K562 (cell line): ENCODE measurements around the gene EPC2. TPM values are rescaled to one million over a fixed set of nuclear protein-coding genes. Genes with fewer than 3 reads are reported as not detected.

Experiments
- ATAC-seq: fragments of 200-7000 bp; cut with Tn5 transposase; 3 replicates; pipeline ENCODE4 v1.9.1; 2020; ENCODE audit warnings: moderate library complexity
- BruUV-seq: library from RNA; stranded (reverse); fragments of 400-500 nt; replicated peaks from 2 replicates; lab custom pipeline; 2021; lab: Mats Ljungman, UMichigan
- CTCF ChIA-PET: fragments of 300-600 bp; formaldehyde crosslinking; extraction: SDS; loops from one replicate; lab custom pipeline; 2021; ENCODE audit warnings: low intra/inter-chr PET ratio; lab: Yijun Ruan, JAX
- POLR2A ChIA-PET: fragments of 300-600, 350-650 bp; sonication (Branson Sonifier 250); formaldehyde crosslinking; extraction: SDS; loops from one replicate; lab custom pipeline; 2021; ENCODE audit warnings: antibody characterized with exemption, inconsistent platforms; lab: Yijun Ruan, JAX
- DNase-seq, 4 experiments: peaks; one replicate each; pipeline versions ENCODE4 v3.0.0 to v3.0.0-alpha.2; 2011 to 2018; ENCODE audit warnings: low spot score in 3 of 4, mixed read lengths in 3 of 4; ENCODE audit errors: extremely low read depth in 1 of 4
- FAIRE-seq: peaks from 2 replicates; lab custom pipeline; 2011; peaks lifted over from hg19 to GRCh38; lab: Jason Lieb, UNC
- H2AFZ ChIP-seq: 2 replicates; pipeline ENCODE4 v1.6.0; 2011; ENCODE audit warnings: low read depth, low read length, control low read depth, inconsistent platforms
- H3K27ac ChIP-seq: fragments of 200-600 bp; 3 replicates; pipeline ENCODE4 v1.8.0; 2011; ENCODE audit warnings: low read depth, mild to moderate bottlenecking, control low read depth, inconsistent platforms, low read length, moderate library complexity, mixed read lengths; ENCODE audit errors: extremely low read depth
- H3K27me3 ChIP-seq, 2 experiments: fragments of 300-600 bp in 1 of 2; 2 replicates in 1 of 2; 3 replicates in 1 of 2; pipeline versions ENCODE4 v1.6.0 to v1.8.0; 2011; ENCODE audit warnings: inconsistent platforms in 2 of 2, low read length in 2 of 2, mild to moderate bottlenecking in 1 of 2, mixed read lengths in 1 of 2, moderate library complexity in 1 of 2; ENCODE audit not compliant: control insufficient read depth in 2 of 2, insufficient read depth in 2 of 2
- H3K36me3 ChIP-seq: fragments of 300-600 bp; 3 replicates; pipeline ENCODE4 v1.8.0; 2011; ENCODE audit warnings: mild to moderate bottlenecking, low read length, inconsistent platforms; ENCODE audit not compliant: control insufficient read depth, insufficient read depth
- H3K4me1 ChIP-seq, 2 experiments: fragments of 200-600 bp in 1 of 2; replicated peaks in 1 of 2; 2 replicates in 1 of 2; 3 replicates in 1 of 2; pipeline versions ENCODE4 v1.5.1 to v1.8.0; 2011; ENCODE audit warnings: inconsistent platforms in 2 of 2, low read length in 2 of 2, mild to moderate bottlenecking in 1 of 2, mixed read lengths in 1 of 2, moderate library complexity in 1 of 2; ENCODE audit not compliant: control insufficient read depth in 2 of 2, insufficient read depth in 2 of 2
- H3K4me2 ChIP-seq: 2 replicates; pipeline ENCODE4 v1.6.1; 2011; ENCODE audit warnings: low read length, control low read depth, inconsistent platforms, mixed read lengths; ENCODE audit not compliant: insufficient read depth
- H3K4me3 ChIP-seq: fragments of 200-600 bp; sonication (generic), shearing (Covaris generic); 2 replicates; pipeline ENCODE4 v1.5.1; 2016; ENCODE audit warnings: control low read depth, inconsistent platforms
- H3K79me2 ChIP-seq: fragments of 200-600 bp; 3 replicates; pipeline ENCODE4 v1.8.0; 2011; ENCODE audit warnings: low read length, inconsistent platforms; ENCODE audit not compliant: control insufficient read depth, insufficient read depth
- H3K9ac ChIP-seq, 2 experiments: 2 replicates each; pipeline versions ENCODE4 v1.6.0 to v1.6.1; 2011; ENCODE audit warnings: low read depth in 2 of 2, low read length in 2 of 2, control low read depth in 1 of 2, inconsistent platforms in 1 of 2, mild to moderate bottlenecking in 1 of 2, mixed read lengths in 1 of 2; ENCODE audit not compliant: insufficient read depth in 1 of 2
- H3K9me1 ChIP-seq: one replicate; pipeline ENCODE4 v1.6.0; 2011; ENCODE audit warnings: inconsistent platforms, mild to moderate bottlenecking, low read length, moderate library complexity; ENCODE audit not compliant: control insufficient read depth, insufficient read depth
- H3K9me3 ChIP-seq: replicated peaks from 2 replicates; pipeline ENCODE4 v1.5.1; 2011; ENCODE audit warnings: low read depth, low read length, inconsistent platforms; ENCODE audit not compliant: control insufficient read depth, insufficient read depth
- H4K20me1 ChIP-seq: replicated peaks from 2 replicates; pipeline ENCODE4 v1.6.1; 2011; ENCODE audit warnings: low read length, inconsistent platforms, mixed read lengths; ENCODE audit not compliant: control insufficient read depth, insufficient read depth
- ATF4 ChIP-seq: fragments of 450-650 bp; formaldehyde crosslinking; IDR thresholded peaks from 2 replicates; pipeline ENCODE4 v1.4.0; 2022; ENCODE audit warnings: mild to moderate bottlenecking, moderate library complexity
- BCOR ChIP-seq: fragments of 450-650 bp; IDR thresholded peaks from 2 replicates; pipeline ENCODE4 v1.6.1; 2016
- CAMTA2 ChIP-seq: fragments of 250-450 bp; sonication (Bioruptor Pico); conservative IDR thresholded peaks from 2 replicates; pipeline ENCODE4 v1.5.1; 2022
- CEBPB ChIP-seq: fragments of 450-650 bp; IDR thresholded peaks from 2 replicates; pipeline ENCODE4 v1.6.1; 2016; ENCODE audit warnings: missing genetic modification characterization, missing compliant biosample characterization
- DIDO1 ChIP-seq: fragments of 450-650 bp; IDR thresholded peaks from 2 replicates; pipeline ENCODE4 v1.6.1; 2016; ENCODE audit warnings: low read depth, missing biosample characterization, missing genetic modification characterization
- DNMT1 ChIP-seq: fragments of 450-650 bp; IDR thresholded peaks from 2 replicates; pipeline ENCODE4 v1.6.1; 2016; ENCODE audit warnings: antibody characterized with exemption, mild to moderate bottlenecking
- ELF1 ChIP-seq: fragments of 200-800 bp; sonication (Bioruptor generic); IDR thresholded peaks from 2 replicates; pipeline ENCODE4 v1.6.1; 2016; ENCODE audit warnings: missing genetic modification characterization, missing compliant biosample characterization
- FOXK1 ChIP-seq: sonication (generic); formaldehyde crosslinking; IDR thresholded peaks from 2 replicates; pipeline ENCODE4 v1.8.0; 2022; ENCODE audit warnings: missing genetic modification reagents, mild to moderate bottlenecking, borderline replicate concordance
- FUS ChIP-seq: fragments of 200-400 bp; formaldehyde crosslinking; optimal IDR thresholded peaks from 2 replicates; pipeline ENCODE3; 2017; ENCODE audit warnings: low read depth, low read length
- HDAC6 ChIP-seq: IDR thresholded peaks from 2 replicates; pipeline ENCODE4 v1.6.1; 2012; ENCODE audit warnings: low read depth, mild to moderate bottlenecking, control low read depth, inconsistent platforms, low read length, moderate library complexity
- KHSRP ChIP-seq: fragments of 450-650 bp; IDR thresholded peaks from 2 replicates; pipeline ENCODE4 v1.6.1; 2017
- NKRF ChIP-seq: fragments of 450-650 bp; IDR thresholded peaks from 2 replicates; pipeline ENCODE4 v1.6.1; 2016; ENCODE audit warnings: borderline replicate concordance
- POU5F1 ChIP-seq: fragments of 150-350 bp; IDR thresholded peaks from 2 replicates; pipeline ENCODE4 v1.6.1; 2014; ENCODE audit warnings: borderline replicate concordance, low read length, low read depth, mild to moderate bottlenecking; ENCODE audit not compliant: partially characterized antibody
- RBFOX2 ChIP-seq: fragments of 200-400 bp; formaldehyde crosslinking; IDR thresholded peaks from 2 replicates; pipeline ENCODE4 v1.6.1; 2017; ENCODE audit warnings: low read depth, mild to moderate bottlenecking, low read length, moderate library complexity
- RBM39 ChIP-seq: fragments of 200-400 bp; formaldehyde crosslinking; optimal IDR thresholded peaks from 2 replicates; pipeline ENCODE3; 2018; ENCODE audit warnings: low read depth, low read length
- TAF7 ChIP-seq: fragments of 450-650 bp; IDR thresholded peaks from 2 replicates; pipeline ENCODE4 v1.6.1; 2016; ENCODE audit warnings: missing genetic modification characterization, missing compliant biosample characterization
- TAF9B ChIP-seq: fragments of 450-650 bp; IDR thresholded peaks from 2 replicates; pipeline ENCODE4 v1.6.1; 2018; ENCODE audit warnings: mild to moderate bottlenecking; ENCODE audit not compliant: partially characterized antibody
- WGBS: fragments of 100-300 bp; shearing (Covaris generic); methylation state at CpG from one replicate; pipeline ENCODE4 v1.1.6; 2016; ENCODE audit warnings: low coverage, mixed read lengths; ENCODE audit not compliant: insufficient coverage; ENCODE audit errors: missing lambda C conversion rate; 5-methylcytosine and 5-hydroxymethylcytosine counted together
- in situ Hi-C: fragments of 300-500 bp; cut with MboI; formaldehyde crosslinking; loops from 4 replicates; pipeline ENCODE4 v1.15.0; 2018; ENCODE audit warnings: inconsistent platforms, mixed read lengths
- intact Hi-C: fragments of 100-400 bp; cut with micrococcal nuclease; formaldehyde crosslinking; loops from 2 replicates; pipeline ENCODE4 v1.14.2; 2022
- polyA plus RNA-seq, 8 experiments: library from polyadenylated mRNA; depleted of rRNA in 4 of 8; stranded (reverse) in 5 of 8; unstranded in 3 of 8; fragments of >200 nt; fragmentation: Nextera tagmentation in 2 of 8; fragmentation: Illumina TruSeq in 1 of 8; extraction: Ambion mirVana in 2 of 8; extraction: Trizol in 1 of 8; gene quantifications; 2 replicates each; pipeline versions ENCODE4 v1.2.1 to v1.2.3, GENCODE V29; 2011 to 2014; ENCODE audit warnings: inconsistent platforms in 1 of 8, missing spikeins in 1 of 8
- total RNA-seq, 7 experiments: library from RNA; depleted of rRNA in 6 of 7; stranded (reverse); fragments of >200 nt in 6 of 7; fragmentation: Illumina TruSeq in 2 of 7; extraction: Trizol in 2 of 7; gene quantifications; 2 replicates each; pipeline versions ENCODE4 v1.2.1 to v1.2.3, GENCODE V29; 2011 to 2021; ENCODE audit warnings: low replicate concordance in 1 of 7

Gene EPC2
- total and polyA plus RNA-seq, 9 of the 15 experiments (the other 6 are each of a cell fraction or from before 2014, with no cell fraction given), result 7.0 to 35.8 (median 29.1) TPM

DNA sequence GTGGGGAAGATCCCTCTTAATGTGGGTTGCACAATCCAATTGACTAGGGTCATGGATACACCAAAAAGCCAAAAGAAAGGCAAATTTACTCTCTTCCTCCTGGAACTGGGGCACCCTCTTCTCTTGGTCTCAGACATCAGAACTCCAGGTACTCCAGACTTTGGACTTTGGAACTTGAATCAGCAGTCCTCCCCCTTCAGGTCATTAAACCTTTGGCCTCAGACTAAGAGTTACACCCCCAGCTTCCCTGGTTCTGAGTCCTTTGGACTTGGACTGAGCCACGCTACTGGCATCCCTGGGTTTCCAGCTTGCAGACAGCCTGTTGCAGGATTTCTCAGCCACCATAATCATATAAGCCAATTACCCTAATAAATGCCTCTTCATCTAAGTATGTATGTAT is 179.6 kb downstream of the EPC2 start:
- POLR2A ChIA-PET, result no interaction called here
- TF ChIP-seq CEBPB (tag), result peak; percentile 38; the same call in 1 of the 2 replicates
- no peak for TF ChIP-seq DIDO1 (tag)
- FAIRE-seq (no peak), ATAC-seq (no peak), DNase-seq (no peak)
- no peaks in the 10 kb centered on the region for H3K4me1 ChIP-seq
- in situ Hi-C loops (no loop called here), intact Hi-C loops (no loop called here)
- H3K27ac ChIP-seq, result no peak overlapping the region
- no peak overlapping the region for H3K4me2 ChIP-seq
- H3K79me2 ChIP-seq, result no peaks in the 10 kb centered on the region
- no TSS peak for BruUV-seq
- CTCF ChIA-PET, result no interaction called here
- 0% methylated on average over 1 of the region's 1 CpG for WGBS
- no peak overlapping the region for H2AFZ ChIP-seq
- H3K4me3 ChIP-seq, result no peak overlapping the region
- no peak overlapping the region for H3K9ac ChIP-seq
- no peaks in the 10 kb centered on the region for H3K9me3 ChIP-seq
- H4K20me1 ChIP-seq, result no peaks in the 10 kb centered on the region
- peaks cover 0 to 6% of the 10 kb centered on the region in 2 experiments; a peak in 1 of 5 replicates for H3K27me3 ChIP-seq
- H3K9me1 ChIP-seq, result no peaks in the 10 kb centered on the region
- H3K36me3 ChIP-seq, result no peaks in the 10 kb centered on the region

DNA sequence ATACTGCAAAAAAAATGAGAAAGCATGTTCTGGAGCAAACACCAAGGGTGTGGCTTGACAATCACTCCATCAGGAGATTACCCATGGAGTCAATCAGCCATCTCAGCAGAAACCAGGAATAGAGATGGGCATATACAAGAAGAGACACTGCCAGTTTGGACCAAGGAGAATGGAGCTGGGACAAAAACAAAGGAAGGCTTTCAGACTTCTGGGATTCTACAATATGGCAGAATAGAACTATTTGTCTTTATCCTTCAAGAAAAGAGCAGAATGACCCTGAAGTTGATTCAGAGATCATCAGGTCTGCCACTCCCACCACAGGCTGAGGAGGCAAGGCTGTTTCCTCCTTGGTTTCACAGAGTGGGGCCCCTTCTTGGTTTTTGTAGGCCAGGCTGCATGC is 182.2 kb downstream of the EPC2 start:
- H3K9me3 ChIP-seq, result no peaks in the 10 kb centered on the region
- peaks cover 0 to 8% of the 10 kb centered on the region in 2 experiments; a peak in 2 of 5 replicates for H3K27me3 ChIP-seq
- H2AFZ ChIP-seq, result no peak overlapping the region
- H3K79me2 ChIP-seq, result no peaks in the 10 kb centered on the region
- intact Hi-C loops (no loop called here), in situ Hi-C loops (no loop called here)
- CTCF ChIA-PET, result interaction anchor here (0.7 kb wide), 1 partner anchor 43 kb away, joined by 5 read pairs; no protein-coding TSS in a partner anchor
- ATAC-seq, result no peak
- BruUV-seq, result no TSS peak
- no peak overlapping the region for H3K4me2 ChIP-seq
- H3K9ac ChIP-seq, result no peak overlapping the region
- no peak for DNase-seq
- H3K9me1 ChIP-seq, result no peaks in the 10 kb centered on the region
- no peak for FAIRE-seq
- H3K4me1 ChIP-seq, result no peaks in the 10 kb centered on the region
- H3K27ac ChIP-seq, result no peak overlapping the region
- no peaks in the 10 kb centered on the region for H3K36me3 ChIP-seq
- POLR2A ChIA-PET, result no interaction called here
- H4K20me1 ChIP-seq, result no peaks in the 10 kb centered on the region
- H3K4me3 ChIP-seq, result no peak overlapping the region
- TF ChIP-seq TAF7 (tag) (no peak), FUS (no peak), HDAC6 (no peak), POU5F1 (no peak), CAMTA2 (CRISPR knock-in tag) (no peak), TAF9B (no peak), RBFOX2 (no peak), BCOR (no peak), DNMT1 (no peak), KHSRP (no peak), ATF4 (CRISPR knock-in tag) (no peak), FOXK1 (CRISPR knock-in tag) (no peak), RBM39 (no peak), ELF1 (no peak), NKRF (no peak)
